Lower leg skin (tissue), 3 donors: ENCODE data around the gene METTL25.

Experiments used
- POLR2A ChIP-seq, 2 donors: fragments of 450-650 bp; IDR thresholded peaks; one replicate each; pipeline ENCODE4 v1.6.1; 2016 to 2017; ENCODE audit warnings: antibody characterized with exemption in 2 of 2, mild to moderate bottlenecking in 1 of 2, moderate library complexity in 1 of 2
- TF ChIP-seq, protein P1 (sequence below), 3 donors: fragments of 450-650 bp; IDR thresholded peaks; one replicate each; pipeline ENCODE4 v1.5.1; 2016; ENCODE audit warnings: antibody characterized with exemption in 3 of 3, mild to moderate bottlenecking in 3 of 3, moderate library complexity in 2 of 3

GRCh38 chr12:82319276-82319675 lies 39.1 kb upstream of the METTL25 start:
- no peak for TF ChIP-seq POLR2A (IDR thresholded peaks at IDR 0.05)
- TF ChIP-seq, protein P1, sequence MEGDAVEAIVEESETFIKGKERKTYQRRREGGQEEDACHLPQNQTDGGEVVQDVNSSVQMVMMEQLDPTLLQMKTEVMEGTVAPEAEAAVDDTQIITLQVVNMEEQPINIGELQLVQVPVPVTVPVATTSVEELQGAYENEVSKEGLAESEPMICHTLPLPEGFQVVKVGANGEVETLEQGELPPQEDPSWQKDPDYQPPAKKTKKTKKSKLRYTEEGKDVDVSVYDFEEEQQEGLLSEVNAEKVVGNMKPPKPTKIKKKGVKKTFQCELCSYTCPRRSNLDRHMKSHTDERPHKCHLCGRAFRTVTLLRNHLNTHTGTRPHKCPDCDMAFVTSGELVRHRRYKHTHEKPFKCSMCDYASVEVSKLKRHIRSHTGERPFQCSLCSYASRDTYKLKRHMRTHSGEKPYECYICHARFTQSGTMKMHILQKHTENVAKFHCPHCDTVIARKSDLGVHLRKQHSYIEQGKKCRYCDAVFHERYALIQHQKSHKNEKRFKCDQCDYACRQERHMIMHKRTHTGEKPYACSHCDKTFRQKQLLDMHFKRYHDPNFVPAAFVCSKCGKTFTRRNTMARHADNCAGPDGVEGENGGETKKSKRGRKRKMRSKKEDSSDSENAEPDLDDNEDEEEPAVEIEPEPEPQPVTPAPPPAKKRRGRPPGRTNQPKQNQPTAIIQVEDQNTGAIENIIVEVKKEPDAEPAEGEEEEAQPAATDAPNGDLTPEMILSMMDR (IDR thresholded peaks at IDR 0.05): no peak
